ENCODE measurements around the gene ITIH5.

ITIH5 gene

GRCh38 chr10:7559386-7559785 is 107.4 kb downstream of the ITIH5 start:
- Histone ChIP-seq H3K4me1 (ENCODE audit: control insufficient read depth in 1 of 2, insufficient read depth in 2 of 2, low read length in 2 of 2) (peaks cover 3 to 19% of the 10 kb centered on the region in 2 donors), H3K27ac (ENCODE audit: low read depth, low read length) (no peak overlapping the region), H3K36me3 (ENCODE audit: control insufficient read depth in 1 of 2, insufficient read depth in 2 of 2, low read length in 2 of 2) (no peaks in the 10 kb centered on the region), H3K9ac (ENCODE audit: low read depth in 1 of 2, low read length in 2 of 2) (no peak overlapping the region), H3K27me3 (ENCODE audit: control insufficient read depth in 1 of 2, insufficient read depth in 2 of 2, low read length in 2 of 2) (no peaks in the 10 kb centered on the region), H3K4me3 (ENCODE audit: low read depth in 1 of 2, low read length in 2 of 2) (no peak overlapping the region), H3K9me3 (ENCODE audit: control insufficient read depth in 1 of 2, low read length in 2 of 2) (no peaks in the 10 kb centered on the region)

- Histone ChIP-seq H3K4me3 (ENCODE audit: low read depth in 1 of 2, low read length in 2 of 2) (no peak overlapping the region), H3K36me3 (ENCODE audit: control insufficient read depth in 1 of 2, insufficient read depth in 2 of 2, low read length in 2 of 2) (no peaks in the 10 kb centered on the region), H3K27ac (ENCODE audit: low read depth, low read length) (no peak overlapping the region), H3K27me3 (ENCODE audit: control insufficient read depth in 1 of 2, insufficient read depth in 2 of 2, low read length in 2 of 2) (no peaks in the 10 kb centered on the region), H3K9ac (ENCODE audit: low read depth in 1 of 2, low read length in 2 of 2) (no peak overlapping the region), H3K9me3 (ENCODE audit: control insufficient read depth in 1 of 2, low read length in 2 of 2) (no peaks in the 10 kb centered on the region), H3K4me1 (ENCODE audit: control insufficient read depth in 1 of 2, insufficient read depth in 2 of 2, low read length in 2 of 2) (peaks cover 2 to 12% of the 10 kb centered on the region in 2 donors)
These were observed 108.7 kb downstream of the ITIH5 start for GRCh38 chr10:7558036-7558435.

GRCh38 chr10:7553531-7553930 is 113.2 kb downstream of the ITIH5 start:
- no peak overlapping the region for H3K4me3 ChIP-seq (ENCODE audit: low read depth in 1 of 2, low read length in 2 of 2)
- no peak overlapping the region for H3K9ac ChIP-seq (ENCODE audit: low read depth in 1 of 2, low read length in 2 of 2)
- no peaks in the 10 kb centered on the region for H3K4me1 ChIP-seq (ENCODE audit: control insufficient read depth in 1 of 2, insufficient read depth in 2 of 2, low read length in 2 of 2)
- no peaks in the 10 kb centered on the region for H3K27me3 ChIP-seq (ENCODE audit: control insufficient read depth in 1 of 2, insufficient read depth in 2 of 2, low read length in 2 of 2)
- H3K9me3 ChIP-seq (ENCODE audit: control insufficient read depth in 1 of 2, low read length in 2 of 2): no peaks in the 10 kb centered on the region
- H3K27ac ChIP-seq (ENCODE audit: low read depth, low read length): no peak overlapping the region
- H3K36me3 ChIP-seq (ENCODE audit: control insufficient read depth in 1 of 2, insufficient read depth in 2 of 2, low read length in 2 of 2): no peaks in the 10 kb centered on the region

DNA sequence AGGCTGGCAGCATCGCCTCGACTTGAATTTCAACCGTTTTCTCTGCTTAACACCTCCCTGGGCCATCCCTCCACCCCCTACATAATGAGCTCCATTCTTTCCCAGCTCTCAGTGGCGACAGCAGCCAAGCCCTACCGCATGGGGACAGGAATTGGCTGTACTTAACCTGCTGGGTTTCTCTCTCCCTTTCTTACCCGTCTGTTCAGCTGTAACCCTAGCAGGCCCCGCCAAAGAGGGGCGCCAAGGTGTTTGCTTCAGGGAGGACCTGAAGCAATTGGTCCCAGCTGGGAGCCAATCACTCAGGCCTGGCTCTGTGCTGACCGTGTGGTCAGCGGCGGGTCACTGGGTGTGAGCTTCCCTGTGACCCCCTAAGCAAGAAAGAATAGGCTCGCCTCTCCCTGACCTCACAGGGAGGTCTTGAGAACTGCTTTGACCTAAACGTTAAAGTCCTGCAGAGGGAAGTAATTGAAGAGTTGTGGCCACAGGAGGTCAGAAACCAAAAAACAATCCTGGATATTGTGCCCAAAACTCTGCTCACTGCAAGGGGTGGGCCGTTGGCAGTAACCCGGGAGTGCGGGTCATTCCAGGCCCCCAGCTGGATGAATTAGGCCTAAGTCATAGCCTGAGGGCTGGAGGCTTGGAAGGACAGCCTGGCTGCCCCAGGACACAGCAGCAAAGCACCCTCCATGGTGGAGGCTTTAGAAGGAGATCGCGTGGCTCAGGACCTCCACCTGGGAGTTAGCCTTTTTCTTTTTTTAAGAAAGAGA is 114.6 kb downstream of the ITIH5 start:
- H3K36me3 ChIP-seq (ENCODE audit: control insufficient read depth in 1 of 2, insufficient read depth in 2 of 2, low read length in 2 of 2): no peaks in the 10 kb centered on the region
- H3K27me3 ChIP-seq (ENCODE audit: control insufficient read depth in 1 of 2, insufficient read depth in 2 of 2, low read length in 2 of 2): no peaks in the 10 kb centered on the region
- no peaks in the 10 kb centered on the region for H3K9me3 ChIP-seq (ENCODE audit: control insufficient read depth in 1 of 2, low read length in 2 of 2)
- no peak overlapping the region for H3K27ac ChIP-seq (ENCODE audit: low read depth, low read length)
- no peak overlapping the region for H3K9ac ChIP-seq (ENCODE audit: low read depth in 1 of 2, low read length in 2 of 2)
- no peaks in the 10 kb centered on the region for H3K4me1 ChIP-seq (ENCODE audit: control insufficient read depth in 1 of 2, insufficient read depth in 2 of 2, low read length in 2 of 2)
- H3K4me3 ChIP-seq (ENCODE audit: low read depth in 1 of 2, low read length in 2 of 2): no peak overlapping the region

DNA sequence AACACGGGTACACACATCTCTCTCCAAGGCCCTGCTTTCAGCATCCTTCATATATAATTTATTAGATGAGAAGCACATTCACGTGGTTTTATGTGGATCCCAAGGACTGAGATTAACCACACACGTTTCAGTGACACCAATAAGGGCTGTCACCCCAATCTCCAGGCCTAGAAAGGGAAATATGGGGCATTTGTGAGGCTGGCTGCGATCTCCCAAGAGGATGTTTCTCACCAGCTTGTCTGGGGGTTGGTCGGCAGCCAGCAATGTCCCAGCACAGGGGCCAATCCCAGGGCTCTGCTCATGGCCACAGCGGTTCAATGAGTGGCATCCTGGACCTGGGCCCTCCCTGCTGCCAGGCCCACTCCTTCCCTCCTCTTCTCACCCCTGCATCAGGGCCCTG is 115.5 kb downstream of the ITIH5 start:
- Histone ChIP-seq H3K27ac (ENCODE audit: low read depth, low read length) (no peak overlapping the region), H3K4me3 (ENCODE audit: low read depth in 1 of 2, low read length in 2 of 2) (no peak overlapping the region), H3K9me3 (ENCODE audit: control insufficient read depth in 1 of 2, low read length in 2 of 2) (no peaks in the 10 kb centered on the region), H3K4me1 (ENCODE audit: control insufficient read depth in 1 of 2, insufficient read depth in 2 of 2, low read length in 2 of 2) (no peaks in the 10 kb centered on the region), H3K36me3 (ENCODE audit: control insufficient read depth in 1 of 2, insufficient read depth in 2 of 2, low read length in 2 of 2) (no peaks in the 10 kb centered on the region), H3K27me3 (ENCODE audit: control insufficient read depth in 1 of 2, insufficient read depth in 2 of 2, low read length in 2 of 2) (no peaks in the 10 kb centered on the region), H3K9ac (ENCODE audit: low read depth in 1 of 2, low read length in 2 of 2) (no peak overlapping the region)

- no peaks in the 10 kb centered on the region for H3K36me3 ChIP-seq (ENCODE audit: control insufficient read depth in 1 of 2, insufficient read depth in 2 of 2, low read length in 2 of 2)
- no peaks in the 10 kb centered on the region for H3K27me3 ChIP-seq (ENCODE audit: control insufficient read depth in 1 of 2, insufficient read depth in 2 of 2, low read length in 2 of 2)
- H3K4me3 ChIP-seq (ENCODE audit: low read depth in 1 of 2, low read length in 2 of 2): no peak overlapping the region
- H3K9ac ChIP-seq (ENCODE audit: low read depth in 1 of 2, low read length in 2 of 2): no peak overlapping the region
- no peaks in the 10 kb centered on the region for H3K9me3 ChIP-seq (ENCODE audit: control insufficient read depth in 1 of 2, low read length in 2 of 2)
- H3K4me1 ChIP-seq (ENCODE audit: control insufficient read depth in 1 of 2, insufficient read depth in 2 of 2, low read length in 2 of 2): no peaks in the 10 kb centered on the region
- H3K27ac ChIP-seq (ENCODE audit: low read depth, low read length): no peak overlapping the region
These were observed 116.8 kb downstream of the ITIH5 start for GRCh38 chr10:7550013-7550412.

DNA sequence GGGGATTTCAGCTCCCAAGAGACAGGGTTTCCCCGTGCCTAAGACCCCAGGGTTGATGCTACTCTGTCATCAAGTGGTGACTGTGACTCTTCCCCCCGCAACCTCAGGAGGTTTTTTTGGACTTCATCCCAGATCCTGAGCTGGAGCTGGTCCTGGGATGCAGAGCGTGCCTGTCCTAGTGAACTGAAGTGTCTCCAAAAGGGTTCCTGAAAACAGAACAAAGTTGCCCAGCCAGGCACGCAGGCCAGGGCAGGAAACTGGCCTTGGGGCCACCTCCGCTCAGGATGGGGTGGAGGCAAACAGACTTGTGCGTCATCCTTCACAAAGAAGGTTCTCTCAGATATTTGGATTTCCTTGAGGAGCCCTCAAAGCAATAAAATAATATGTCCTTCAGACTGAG is 118.9 kb downstream of the ITIH5 start:
- Histone ChIP-seq H3K4me1 (ENCODE audit: control insufficient read depth in 1 of 2, insufficient read depth in 2 of 2, low read length in 2 of 2) (no peaks in the 10 kb centered on the region), H3K4me3 (ENCODE audit: low read depth in 1 of 2, low read length in 2 of 2) (no peak overlapping the region), H3K36me3 (ENCODE audit: control insufficient read depth in 1 of 2, insufficient read depth in 2 of 2, low read length in 2 of 2) (no peaks in the 10 kb centered on the region), H3K27me3 (ENCODE audit: control insufficient read depth in 1 of 2, insufficient read depth in 2 of 2, low read length in 2 of 2) (no peaks in the 10 kb centered on the region), H3K27ac (ENCODE audit: low read depth, low read length) (no peak overlapping the region), H3K9me3 (ENCODE audit: control insufficient read depth in 1 of 2, low read length in 2 of 2) (no peaks in the 10 kb centered on the region), H3K9ac (ENCODE audit: low read depth in 1 of 2, low read length in 2 of 2) (no peak overlapping the region)

DNA sequence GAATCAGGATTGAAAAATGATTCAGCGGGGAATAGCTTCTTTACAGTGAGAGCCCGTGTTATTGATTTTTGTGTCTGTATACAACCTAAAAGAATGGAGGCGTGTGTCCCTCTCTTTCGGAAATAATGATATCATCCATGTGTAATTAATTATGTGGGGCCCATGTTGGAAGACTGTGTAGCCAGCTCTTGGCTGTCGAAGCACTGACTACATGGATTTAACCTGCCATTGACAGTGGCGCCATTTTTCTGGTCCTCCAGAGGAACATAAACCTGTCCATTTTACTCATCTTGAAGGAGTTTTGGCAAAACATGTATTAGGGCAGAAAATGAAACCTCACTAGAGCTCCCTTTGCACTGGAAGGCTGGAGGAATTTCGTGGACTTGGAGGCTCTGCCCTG is 119.6 kb downstream of the ITIH5 start:
- Histone ChIP-seq H3K4me1 (ENCODE audit: control insufficient read depth in 1 of 2, insufficient read depth in 2 of 2, low read length in 2 of 2) (peaks cover 0 to 3% of the 10 kb centered on the region in 2 donors), H3K9me3 (ENCODE audit: control insufficient read depth in 1 of 2, low read length in 2 of 2) (no peaks in the 10 kb centered on the region), H3K36me3 (ENCODE audit: control insufficient read depth in 1 of 2, insufficient read depth in 2 of 2, low read length in 2 of 2) (no peaks in the 10 kb centered on the region), H3K27me3 (ENCODE audit: control insufficient read depth in 1 of 2, insufficient read depth in 2 of 2, low read length in 2 of 2) (no peaks in the 10 kb centered on the region), H3K27ac (ENCODE audit: low read depth, low read length) (no peak overlapping the region), H3K4me3 (ENCODE audit: low read depth in 1 of 2, low read length in 2 of 2) (no peak overlapping the region), H3K9ac (ENCODE audit: low read depth in 1 of 2, low read length in 2 of 2) (no peak overlapping the region)

DNA sequence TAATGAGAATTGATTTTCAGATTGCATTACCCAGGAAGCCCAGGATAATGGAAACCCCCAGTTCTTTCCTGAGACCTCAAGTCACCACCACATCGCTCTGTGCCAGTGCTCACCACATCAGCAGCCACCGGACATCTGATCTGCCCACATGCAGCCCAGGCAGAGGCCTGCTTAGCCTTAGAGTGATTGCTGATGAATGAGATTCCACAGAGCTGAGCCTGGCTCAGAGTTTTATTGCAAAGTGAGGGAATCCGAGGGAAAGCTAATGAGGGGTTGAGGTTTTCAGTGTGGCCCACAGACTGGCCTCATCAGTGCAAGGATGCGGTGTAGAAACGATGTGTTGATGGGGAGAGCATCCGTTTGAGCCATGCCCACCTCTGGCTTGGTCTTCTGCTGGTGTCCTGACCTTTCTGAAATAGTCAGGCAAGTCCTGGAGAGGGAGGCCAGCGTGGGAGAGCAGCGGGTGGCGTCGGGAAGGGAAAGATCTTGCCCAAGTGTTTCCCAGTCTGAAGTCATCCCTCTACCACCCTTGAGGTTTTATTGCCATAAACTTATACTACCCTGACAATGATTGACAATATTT is 120.3 kb downstream of the ITIH5 start:
- H3K27me3 ChIP-seq (ENCODE audit: control insufficient read depth in 1 of 2, insufficient read depth in 2 of 2, low read length in 2 of 2): no peaks in the 10 kb centered on the region
- no peaks in the 10 kb centered on the region for H3K36me3 ChIP-seq (ENCODE audit: control insufficient read depth in 1 of 2, insufficient read depth in 2 of 2, low read length in 2 of 2)
- H3K9ac ChIP-seq (ENCODE audit: low read depth in 1 of 2, low read length in 2 of 2): no peak overlapping the region
- no peak overlapping the region for H3K4me3 ChIP-seq (ENCODE audit: low read depth in 1 of 2, low read length in 2 of 2)
- H3K4me1 ChIP-seq (ENCODE audit: control insufficient read depth in 1 of 2, insufficient read depth in 2 of 2, low read length in 2 of 2): peaks cover 0 to 10% of the 10 kb centered on the region in 2 donors
- no peak overlapping the region for H3K27ac ChIP-seq (ENCODE audit: low read depth, low read length)
- H3K9me3 ChIP-seq (ENCODE audit: control insufficient read depth in 1 of 2, low read length in 2 of 2): no peaks in the 10 kb centered on the region

- H3K36me3 ChIP-seq (ENCODE audit: control insufficient read depth in 1 of 2, insufficient read depth in 2 of 2, low read length in 2 of 2): no peaks in the 10 kb centered on the region
- H3K4me3 ChIP-seq (ENCODE audit: low read depth in 1 of 2, low read length in 2 of 2): no peak overlapping the region
- no peak overlapping the region for H3K27ac ChIP-seq (ENCODE audit: low read depth, low read length)
- peaks cover 0 to 10% of the 10 kb centered on the region in 2 donors for H3K4me1 ChIP-seq (ENCODE audit: control insufficient read depth in 1 of 2, insufficient read depth in 2 of 2, low read length in 2 of 2)
- H3K9ac ChIP-seq (ENCODE audit: low read depth in 1 of 2, low read length in 2 of 2): no peak overlapping the region
- H3K9me3 ChIP-seq (ENCODE audit: control insufficient read depth in 1 of 2, low read length in 2 of 2): no peaks in the 10 kb centered on the region
- H3K27me3 ChIP-seq (ENCODE audit: control insufficient read depth in 1 of 2, insufficient read depth in 2 of 2, low read length in 2 of 2): no peaks in the 10 kb centered on the region
These were observed 121.0 kb downstream of the ITIH5 start for GRCh38 chr10:7545792-7546191.

Measured in duodenal mucosa (tissue), 2 donors.